Measurements from ENCODE around the gene MPZL3. TPM values are rescaled to one million over a fixed set of nuclear protein-coding genes. Genes with fewer than 3 reads are reported as not detected.

The MPZL3 gene
- total RNA-seq, 1 experiment from 2014 or later, result 0.52 TPM

DNA sequence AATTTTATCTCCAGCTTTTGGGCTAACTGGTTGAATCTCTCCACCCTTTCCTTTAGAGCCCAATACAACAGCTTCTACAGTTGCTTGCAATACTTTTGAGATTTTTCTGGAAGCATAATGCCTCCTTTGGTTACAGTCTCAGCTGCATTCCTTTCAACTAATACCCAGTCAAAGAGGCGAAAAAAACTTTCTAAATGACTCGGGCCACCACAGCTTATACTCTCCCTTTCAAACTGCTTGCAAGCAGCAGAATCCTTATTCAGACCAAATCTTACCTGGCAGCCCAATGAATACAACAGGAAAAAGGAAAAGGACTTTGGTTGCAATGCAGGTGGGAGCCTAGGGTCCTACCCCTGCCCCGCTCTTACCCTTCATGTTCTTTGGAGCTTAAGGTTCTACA, 43.1 kb downstream of the MPZL3 start:
- ChIA-PET POLR2A (ENCODE audit: low non-redundant PET) (no interaction called here), CTCF (no interaction called here)
- H3K36me3 ChIP-seq (ENCODE audit: insufficient read depth, low read length, poor library complexity, severe bottlenecking), result no peaks in the 10 kb centered on the region
- no peaks in the 10 kb centered on the region for H3K4me1 ChIP-seq (ENCODE audit: insufficient read depth, low read length, poor library complexity, severe bottlenecking)
- no peak overlapping the region for H3K27ac ChIP-seq (ENCODE audit: low read depth, low read length, poor library complexity, severe bottlenecking)
- no peak overlapping the region for H3K4me3 ChIP-seq (ENCODE audit: low read depth, low read length, poor library complexity, severe bottlenecking)
- no TSS peak for BruUV-seq (replicated peaks)
- DNase-seq (ENCODE audit: low spot score), result no peak
- TF ChIP-seq EZH2 (IDR thresholded peaks at IDR 0.05; ENCODE audit: borderline replicate concordance, low read depth, low read length, poor library complexity, severe bottlenecking), result no peak
- TF ChIP-seq, protein P1, sequence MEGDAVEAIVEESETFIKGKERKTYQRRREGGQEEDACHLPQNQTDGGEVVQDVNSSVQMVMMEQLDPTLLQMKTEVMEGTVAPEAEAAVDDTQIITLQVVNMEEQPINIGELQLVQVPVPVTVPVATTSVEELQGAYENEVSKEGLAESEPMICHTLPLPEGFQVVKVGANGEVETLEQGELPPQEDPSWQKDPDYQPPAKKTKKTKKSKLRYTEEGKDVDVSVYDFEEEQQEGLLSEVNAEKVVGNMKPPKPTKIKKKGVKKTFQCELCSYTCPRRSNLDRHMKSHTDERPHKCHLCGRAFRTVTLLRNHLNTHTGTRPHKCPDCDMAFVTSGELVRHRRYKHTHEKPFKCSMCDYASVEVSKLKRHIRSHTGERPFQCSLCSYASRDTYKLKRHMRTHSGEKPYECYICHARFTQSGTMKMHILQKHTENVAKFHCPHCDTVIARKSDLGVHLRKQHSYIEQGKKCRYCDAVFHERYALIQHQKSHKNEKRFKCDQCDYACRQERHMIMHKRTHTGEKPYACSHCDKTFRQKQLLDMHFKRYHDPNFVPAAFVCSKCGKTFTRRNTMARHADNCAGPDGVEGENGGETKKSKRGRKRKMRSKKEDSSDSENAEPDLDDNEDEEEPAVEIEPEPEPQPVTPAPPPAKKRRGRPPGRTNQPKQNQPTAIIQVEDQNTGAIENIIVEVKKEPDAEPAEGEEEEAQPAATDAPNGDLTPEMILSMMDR (conservative IDR thresholded peaks at IDR 0.05; ENCODE audit: low read depth, low read length), result no peak
- intact Hi-C loops (cut with micrococcal nuclease; ENCODE audit: unreplicated experiment), result no loop called here
- peaks cover 87% of the 10 kb centered on the region for H3K27me3 ChIP-seq (replicated peaks; ENCODE audit: insufficient read depth, low read depth, low read length, poor library complexity)
- H3K9me3 ChIP-seq (ENCODE audit: low read depth, low read length, poor library complexity, severe bottlenecking), result no peaks in the 10 kb centered on the region

DNA sequence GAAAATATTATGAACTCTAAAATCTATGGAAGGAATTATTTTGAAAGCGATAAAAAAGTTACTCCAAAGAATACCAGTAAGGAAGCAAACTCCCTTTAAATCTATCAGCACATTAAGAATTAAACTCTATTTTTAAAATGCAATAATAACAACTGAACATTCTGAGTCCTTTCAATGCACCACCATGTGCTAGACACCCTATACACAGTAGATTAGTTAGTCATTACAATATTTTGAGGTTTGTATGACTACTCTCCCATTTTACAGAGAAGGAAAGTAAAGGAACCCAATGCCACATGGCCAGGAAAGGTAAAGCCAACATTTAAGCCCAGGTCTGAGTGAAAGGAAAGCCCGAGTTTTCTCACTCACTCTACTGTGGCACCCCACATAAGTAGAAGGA, 45.1 kb downstream of the MPZL3 start:
- ChIA-PET CTCF (no interaction called here), POLR2A (ENCODE audit: low non-redundant PET) (no interaction called here)
- Histone ChIP-seq H3K27ac (ENCODE audit: low read depth, low read length, poor library complexity, severe bottlenecking) (no peak overlapping the region), H3K4me1 (ENCODE audit: insufficient read depth, low read length, poor library complexity, severe bottlenecking) (no peaks in the 10 kb centered on the region), H3K27me3 (replicated peaks; ENCODE audit: insufficient read depth, low read depth, low read length, poor library complexity) (peaks cover 68% of the 10 kb centered on the region), H3K9me3 (ENCODE audit: low read depth, low read length, poor library complexity, severe bottlenecking) (no peaks in the 10 kb centered on the region), H3K36me3 (ENCODE audit: insufficient read depth, low read length, poor library complexity, severe bottlenecking) (no peaks in the 10 kb centered on the region), H3K4me3 (ENCODE audit: low read depth, low read length, poor library complexity, severe bottlenecking) (no peak overlapping the region)
- no peak for DNase-seq (ENCODE audit: low spot score)
- intact Hi-C loops (cut with micrococcal nuclease; ENCODE audit: unreplicated experiment), result no loop called here
- BruUV-seq (replicated peaks), result no TSS peak
- TF ChIP-seq, protein P1 (conservative IDR thresholded peaks at IDR 0.05; ENCODE audit: low read depth, low read length), result no peak
- TF ChIP-seq EZH2 (IDR thresholded peaks at IDR 0.05; ENCODE audit: borderline replicate concordance, low read depth, low read length, poor library complexity, severe bottlenecking), result no peak

DNA sequence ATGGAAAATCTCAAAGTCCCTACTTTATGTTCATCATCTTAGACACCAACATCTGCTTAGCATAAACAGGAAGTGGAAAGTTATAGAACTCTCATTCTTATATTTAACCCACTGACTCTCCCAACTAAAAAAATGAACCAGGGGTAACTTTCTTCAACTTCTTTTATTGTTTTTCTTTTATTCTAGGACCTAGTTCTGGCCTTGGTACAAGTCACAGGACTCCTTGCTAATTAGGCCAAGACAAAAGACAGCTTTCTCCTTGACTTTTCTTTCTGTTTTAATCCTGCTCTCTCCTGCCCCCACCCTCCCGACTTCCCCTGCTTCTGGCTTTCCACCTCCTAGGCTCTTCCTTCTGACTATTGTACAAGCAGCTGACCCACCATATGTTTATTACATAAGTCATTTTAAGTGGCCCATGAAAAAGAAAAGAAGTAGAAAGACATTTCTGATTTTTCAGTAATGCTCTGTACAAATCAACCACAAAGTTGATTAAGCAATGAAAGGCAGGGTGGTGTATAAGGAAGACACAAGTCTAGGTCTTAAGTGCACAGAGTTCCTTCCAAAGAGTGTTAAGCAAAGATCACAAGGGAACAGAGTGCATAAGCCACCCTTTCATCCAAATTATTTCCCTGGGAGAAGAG, 45.7 kb downstream of the MPZL3 start:
- H3K9me3 ChIP-seq (ENCODE audit: low read depth, low read length, poor library complexity, severe bottlenecking), result no peaks in the 10 kb centered on the region
- POLR2A ChIA-PET (ENCODE audit: low non-redundant PET), result no interaction called here
- intact Hi-C loops (cut with micrococcal nuclease; ENCODE audit: unreplicated experiment), result no loop called here

More for the DNA sequence above, 45.7 kb downstream of the MPZL3 start:
- Histone ChIP-seq H3K27ac (ENCODE audit: low read depth, low read length, poor library complexity, severe bottlenecking) (no peak overlapping the region), H3K4me3 (ENCODE audit: low read depth, low read length, poor library complexity, severe bottlenecking) (no peak overlapping the region), H3K27me3 (replicated peaks; ENCODE audit: insufficient read depth, low read depth, low read length, poor library complexity) (peaks cover 67% of the 10 kb centered on the region), H3K36me3 (ENCODE audit: insufficient read depth, low read length, poor library complexity, severe bottlenecking) (no peaks in the 10 kb centered on the region), H3K4me1 (ENCODE audit: insufficient read depth, low read length, poor library complexity, severe bottlenecking) (no peaks in the 10 kb centered on the region)
- TF ChIP-seq, protein P1 (conservative IDR thresholded peaks at IDR 0.05; ENCODE audit: low read depth, low read length), result no peak
- TF ChIP-seq EZH2 (IDR thresholded peaks at IDR 0.05; ENCODE audit: borderline replicate concordance, low read depth, low read length, poor library complexity, severe bottlenecking), result no peak
- no peak for DNase-seq (ENCODE audit: low spot score)
- BruUV-seq (replicated peaks), result no TSS peak
- CTCF ChIA-PET, result no interaction called here
